ENCODE results near the gene SLC4A11.

Gene SLC4A11

DNA sequence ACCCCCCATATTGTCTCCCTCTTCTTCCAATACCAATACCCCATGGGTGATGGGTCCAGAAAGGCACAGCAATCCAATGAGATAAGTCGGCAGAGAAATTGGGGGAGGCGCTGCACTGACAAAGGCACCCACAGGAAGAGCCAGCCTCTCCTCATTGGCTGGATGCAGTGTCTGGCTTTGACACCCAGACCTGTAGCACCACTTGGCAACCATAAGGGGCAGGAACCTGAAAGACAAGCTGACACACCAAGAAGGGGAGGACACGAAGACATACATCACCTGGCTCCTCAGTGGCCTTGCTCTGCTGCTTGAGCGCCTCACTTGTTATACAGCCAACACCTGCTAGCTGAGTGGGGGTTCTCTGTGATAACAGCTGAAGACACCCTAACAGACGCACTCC is 19.4 kb upstream of the SLC4A11 start:
- no peak overlapping the region for H3K27ac Mint-ChIP-seq
- H3K27me3 Mint-ChIP-seq: no peaks in the 10 kb centered on the region
- H3K9me3 Mint-ChIP-seq: no peaks in the 10 kb centered on the region
- no peaks in the 10 kb centered on the region for H3K36me3 Mint-ChIP-seq
- no peaks in the 10 kb centered on the region for H3K4me1 Mint-ChIP-seq
- H3K4me3 Mint-ChIP-seq: no peak overlapping the region
- no peak for DNase-seq
- CTCF ChIA-PET: interaction anchor here (0.5 kb wide), 1 partner anchor 484 kb away, joined by 3 read pairs; no protein-coding TSS in a partner anchor

DNA sequence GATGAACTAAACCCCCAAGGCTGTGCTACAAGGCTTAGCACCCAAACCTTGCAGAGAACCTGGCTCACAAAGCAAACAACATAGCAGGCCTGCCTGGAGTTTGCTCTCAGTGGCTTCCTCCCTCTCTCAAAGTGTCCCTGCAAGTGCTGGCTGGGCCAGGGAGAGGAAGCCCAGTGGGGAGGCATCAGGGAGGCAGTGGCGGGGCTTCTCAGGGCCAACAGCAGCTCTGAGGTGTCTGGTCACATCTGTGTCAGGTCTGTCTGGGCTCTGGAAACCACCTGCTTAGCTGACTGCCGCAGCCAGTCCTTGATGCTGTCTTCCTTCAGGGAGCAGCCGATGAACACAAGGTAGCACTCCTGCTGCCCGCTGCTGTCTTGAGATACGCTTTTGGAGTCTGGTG is 16.7 kb upstream of the SLC4A11 start:
- no peaks in the 10 kb centered on the region for H3K36me3 Mint-ChIP-seq
- no peak for DNase-seq
- H3K4me1 Mint-ChIP-seq: no peaks in the 10 kb centered on the region
- no peak overlapping the region for H3K27ac Mint-ChIP-seq
- CTCF ChIA-PET: no interaction called here
- no peak overlapping the region for H3K4me3 Mint-ChIP-seq
- H3K9me3 Mint-ChIP-seq: no peaks in the 10 kb centered on the region
- peaks cover under 1% of the 10 kb centered on the region for H3K27me3 Mint-ChIP-seq

DNA sequence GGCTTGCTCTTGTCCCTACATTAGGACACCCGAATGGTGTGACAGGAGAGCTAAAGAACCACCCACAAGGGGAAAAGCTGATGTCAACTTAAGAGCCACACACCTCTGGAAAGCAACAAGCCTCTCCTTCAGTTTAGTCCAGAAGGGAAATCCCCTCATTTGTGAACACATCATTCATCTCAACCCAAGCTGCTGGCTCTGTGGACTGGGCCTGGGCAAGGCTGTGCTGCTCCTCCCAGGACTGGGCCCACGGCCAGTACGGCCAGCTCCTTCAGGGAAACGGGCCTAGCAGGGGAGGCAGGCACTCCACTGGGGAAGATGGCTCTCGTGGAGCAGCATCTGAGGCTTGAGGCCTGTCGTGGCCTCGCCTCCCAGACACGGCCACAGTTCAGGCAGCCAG is 12.8 kb upstream of the SLC4A11 start:
- Mint-ChIP-seq H3K27ac (no peak overlapping the region), H3K9me3 (no peaks in the 10 kb centered on the region), H3K27me3 (peaks cover 38% of the 10 kb centered on the region), H3K4me3 (no peak overlapping the region), H3K4me1 (peaks cover 7% of the 10 kb centered on the region), H3K36me3 (no peaks in the 10 kb centered on the region)
- no peak for DNase-seq
- CTCF ChIA-PET: no interaction called here

DNA sequence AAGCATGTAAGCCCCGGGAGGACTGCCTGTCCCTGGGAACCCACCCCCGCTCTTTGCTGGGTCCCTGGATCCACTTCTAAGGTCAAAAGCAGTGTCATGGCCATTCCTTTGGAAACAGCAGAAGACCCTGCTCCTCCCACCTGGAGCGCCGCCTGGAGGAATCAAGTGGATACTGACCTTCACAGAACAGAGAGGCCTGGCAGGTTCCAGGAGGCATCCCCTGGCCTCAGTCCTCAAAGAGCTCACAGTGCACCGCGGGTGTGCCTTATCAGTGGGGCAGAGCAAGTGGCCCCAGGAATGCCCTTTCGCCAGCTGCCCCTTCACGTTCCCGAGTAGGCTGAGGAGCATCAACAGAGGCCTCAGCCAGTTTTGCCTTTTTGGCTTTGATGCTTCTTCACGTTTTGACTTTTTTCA is 11.1 kb upstream of the SLC4A11 start:
- H3K27ac Mint-ChIP-seq: no peak overlapping the region
- no peak for DNase-seq

DNA sequence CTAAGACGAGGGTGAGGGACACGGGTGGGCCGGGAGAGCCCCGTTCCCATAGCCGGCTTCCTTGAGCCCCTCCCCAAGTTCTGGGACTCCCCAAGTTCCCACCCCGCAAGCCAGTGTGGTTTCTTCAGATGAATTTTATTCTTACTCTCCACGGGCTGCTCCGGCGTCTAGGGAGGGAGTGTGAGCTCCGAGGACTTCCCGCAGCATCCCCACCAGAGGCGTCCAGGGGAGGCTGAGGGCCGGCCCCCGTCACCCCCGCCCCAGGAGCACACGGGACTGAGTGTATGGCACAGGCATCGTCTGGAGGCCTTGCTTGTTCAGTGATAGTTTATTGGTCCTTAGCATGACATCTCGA is 10.0 kb upstream of the SLC4A11 start:
- no peak overlapping the region for H3K27ac Mint-ChIP-seq
- no peaks in the 10 kb centered on the region for H3K36me3 Mint-ChIP-seq
- H3K4me3 Mint-ChIP-seq: no peak overlapping the region
- peaks cover 7% of the 10 kb centered on the region for H3K4me1 Mint-ChIP-seq
- no peak for DNase-seq
- CTCF ChIA-PET: interaction anchor here (0.6 to 2.5 kb wide), 3 partner anchors 10 to 144 kb away, joined by 3 to 10 read pairs (median 4); partner anchors contain the start of gene SLC4A11
- no peaks in the 10 kb centered on the region for H3K9me3 Mint-ChIP-seq
- H3K27me3 Mint-ChIP-seq: peaks cover 62% of the 10 kb centered on the region

More for the DNA sequence above, 11.1 kb upstream of the SLC4A11 start:
- CTCF ChIA-PET: interaction anchor here (2.5 kb wide), 1 partner anchor 31 kb away, joined by 10 read pairs; no protein-coding TSS in a partner anchor
- Mint-ChIP-seq H3K9me3 (no peaks in the 10 kb centered on the region), H3K27me3 (peaks cover 50% of the 10 kb centered on the region), H3K4me1 (peaks cover 7% of the 10 kb centered on the region), H3K36me3 (no peaks in the 10 kb centered on the region), H3K4me3 (no peak overlapping the region)

DNA sequence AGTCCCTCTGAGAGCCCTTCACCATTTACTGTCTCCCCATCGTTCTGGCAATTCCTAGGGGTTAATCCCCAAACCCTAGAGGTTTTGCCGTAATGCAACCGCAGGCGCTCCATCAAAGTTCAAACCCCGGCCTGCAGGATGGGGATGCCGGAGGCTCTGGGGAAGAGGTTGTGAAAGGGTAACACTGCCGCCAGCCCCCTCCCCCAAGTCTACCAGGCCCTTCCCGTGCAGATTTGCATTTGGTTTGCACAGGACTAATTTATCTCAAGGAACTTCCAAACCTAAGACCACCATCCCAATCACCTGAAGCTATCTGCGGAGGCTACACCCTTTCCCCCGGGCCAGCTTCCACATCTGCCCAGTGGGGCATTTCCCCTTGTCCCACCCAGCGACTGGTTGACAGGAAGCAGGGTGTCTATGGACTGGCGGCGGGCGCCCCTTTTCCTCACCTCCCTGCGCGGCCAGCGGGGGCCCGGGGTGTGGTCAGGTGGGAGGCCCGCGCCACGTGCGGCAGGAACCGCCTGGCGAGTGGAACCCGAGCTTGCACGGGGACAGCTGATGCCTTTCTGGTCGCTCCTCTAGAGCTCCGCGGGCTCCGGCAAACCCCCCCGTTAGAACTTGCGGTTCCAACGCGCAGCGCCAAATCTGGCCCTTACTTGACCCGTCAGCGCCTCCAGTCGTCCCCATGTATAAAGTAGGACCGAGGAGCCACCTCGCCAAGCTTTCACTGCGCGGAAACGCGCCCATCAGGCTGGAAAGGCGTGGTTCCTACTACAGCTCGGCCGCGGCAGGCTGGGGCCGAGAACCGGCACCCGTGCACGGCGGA is 9.4 kb upstream of the SLC4A11 start:
- Mint-ChIP-seq H3K27ac (no peak overlapping the region), H3K27me3 (peaks cover 68% of the 10 kb centered on the region), H3K36me3 (no peaks in the 10 kb centered on the region), H3K4me1 (peaks cover 7% of the 10 kb centered on the region), H3K4me3 (no peak overlapping the region), H3K9me3 (no peaks in the 10 kb centered on the region)
- peak; percentile 39 for DNase-seq
- CTCF ChIA-PET: interaction anchor here (0.6 to 2.5 kb wide), 4 partner anchors 9 to 144 kb away, joined by 3 to 10 read pairs (median 4); partner anchors contain the start of gene SLC4A11

DNA sequence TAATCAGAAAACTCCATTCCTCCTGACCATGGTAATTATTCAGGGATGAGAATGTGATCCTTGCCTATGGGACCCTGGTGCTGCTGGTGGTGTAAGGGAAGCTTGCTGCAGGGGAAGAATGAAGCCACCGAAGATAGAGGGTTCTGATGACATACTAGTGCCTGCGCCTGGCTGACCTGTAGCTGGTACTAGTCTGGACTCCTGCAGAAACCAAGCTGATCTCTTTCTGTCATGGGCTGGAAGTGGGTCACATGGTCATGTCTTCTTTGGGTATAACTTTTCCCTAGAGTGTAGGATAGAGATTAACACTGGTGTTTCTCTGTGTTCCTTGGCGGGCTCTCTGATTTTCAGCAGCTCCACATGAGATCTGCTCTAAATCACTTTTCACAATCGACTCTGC is 8.6 kb upstream of the SLC4A11 start:
- peaks cover 72% of the 10 kb centered on the region for H3K27me3 Mint-ChIP-seq
- no peak overlapping the region for H3K4me3 Mint-ChIP-seq
- DNase-seq: no peak
- CTCF ChIA-PET: interaction anchor here (0.6 to 2.5 kb wide), 3 partner anchors 28 to 906 kb away, joined by 5 to 10 read pairs (median 5); no protein-coding TSS in a partner anchor
- H3K27ac Mint-ChIP-seq: no peak overlapping the region
- no peaks in the 10 kb centered on the region for H3K9me3 Mint-ChIP-seq
- peaks cover 7% of the 10 kb centered on the region for H3K4me1 Mint-ChIP-seq
- H3K36me3 Mint-ChIP-seq: no peaks in the 10 kb centered on the region

DNA sequence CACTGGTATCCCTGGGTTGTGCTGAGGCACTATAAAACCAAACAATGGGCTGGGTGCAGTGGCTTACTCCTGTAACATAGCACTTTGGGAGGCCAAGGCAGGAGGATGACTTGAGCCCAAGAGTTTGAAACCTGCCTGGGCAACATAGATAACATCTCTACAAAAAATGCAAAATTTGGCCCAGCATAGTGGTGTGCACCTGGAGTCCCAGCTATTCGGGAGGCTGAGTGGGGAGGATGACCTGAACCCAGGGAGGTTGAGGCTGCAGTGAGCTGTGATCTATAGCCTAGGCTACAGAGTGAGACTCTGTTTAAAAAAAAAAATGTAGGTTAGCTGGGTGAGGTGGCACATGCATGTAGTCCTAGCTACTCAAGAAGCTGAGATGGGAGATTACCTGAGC is 7.7 kb upstream of the SLC4A11 start:
- H3K27me3 Mint-ChIP-seq: peaks cover 81% of the 10 kb centered on the region

DNA sequence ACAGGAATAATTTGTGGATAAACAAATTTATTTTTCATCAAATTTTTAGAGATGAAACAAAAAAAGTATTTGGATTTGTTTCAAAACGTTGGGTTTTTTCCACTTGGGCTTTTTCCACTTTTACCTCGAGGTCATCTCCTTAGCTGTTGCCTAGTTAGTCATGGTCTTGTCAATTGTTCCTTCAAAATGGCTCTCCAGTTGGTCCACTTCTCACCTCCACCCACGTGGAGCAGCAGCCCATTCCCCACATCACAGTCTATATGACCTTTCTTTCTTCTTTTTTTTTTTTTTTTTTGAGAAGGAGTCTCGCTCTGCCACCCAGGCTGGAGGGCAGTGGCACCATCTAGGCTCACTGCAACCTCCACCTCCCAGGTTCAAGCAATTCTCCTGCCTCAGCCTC is 6.7 kb upstream of the SLC4A11 start:
- Mint-ChIP-seq H3K4me1 (peaks cover 7% of the 10 kb centered on the region), H3K27me3 (peaks cover 91% of the 10 kb centered on the region), H3K9me3 (no peaks in the 10 kb centered on the region), H3K36me3 (no peaks in the 10 kb centered on the region), H3K4me3 (no peak overlapping the region), H3K27ac (peak overlapping the region; percentile 37)
- CTCF ChIA-PET: no interaction called here
- no peak for DNase-seq

More for the DNA sequence above, 7.7 kb upstream of the SLC4A11 start:
- no peaks in the 10 kb centered on the region for H3K9me3 Mint-ChIP-seq
- no peak for DNase-seq
- no peak overlapping the region for H3K4me3 Mint-ChIP-seq
- H3K27ac Mint-ChIP-seq: no peak overlapping the region
- no peaks in the 10 kb centered on the region for H3K36me3 Mint-ChIP-seq
- CTCF ChIA-PET: no interaction called here
- peaks cover 7% of the 10 kb centered on the region for H3K4me1 Mint-ChIP-seq

DNA sequence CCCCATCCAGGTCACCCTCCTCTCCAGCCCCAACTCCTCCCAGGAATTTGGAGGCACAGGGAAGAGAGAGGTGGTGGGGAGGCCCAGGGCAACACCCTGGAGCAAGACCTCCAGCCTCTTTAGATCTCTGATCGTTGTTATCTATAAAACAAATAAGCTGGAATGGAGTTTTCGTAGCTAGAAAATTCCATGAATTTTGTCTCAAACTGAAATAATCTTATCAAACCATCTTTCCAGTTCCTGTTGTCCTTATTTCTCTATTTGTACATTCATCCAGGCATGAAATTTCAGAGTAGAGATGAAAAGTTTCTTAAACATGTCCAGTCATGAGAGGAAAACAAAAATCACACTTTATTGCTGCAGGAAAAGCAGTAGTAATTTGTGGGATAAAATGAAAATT is 6.2 kb upstream of the SLC4A11 start:
- H3K36me3 Mint-ChIP-seq: no peaks in the 10 kb centered on the region
- peaks cover 91% of the 10 kb centered on the region for H3K27me3 Mint-ChIP-seq
- H3K27ac Mint-ChIP-seq: no peak overlapping the region
- CTCF ChIA-PET: no interaction called here
- no peak overlapping the region for H3K4me3 Mint-ChIP-seq
- peaks cover 7% of the 10 kb centered on the region for H3K4me1 Mint-ChIP-seq
- no peaks in the 10 kb centered on the region for H3K9me3 Mint-ChIP-seq
- DNase-seq: no peak

DNA sequence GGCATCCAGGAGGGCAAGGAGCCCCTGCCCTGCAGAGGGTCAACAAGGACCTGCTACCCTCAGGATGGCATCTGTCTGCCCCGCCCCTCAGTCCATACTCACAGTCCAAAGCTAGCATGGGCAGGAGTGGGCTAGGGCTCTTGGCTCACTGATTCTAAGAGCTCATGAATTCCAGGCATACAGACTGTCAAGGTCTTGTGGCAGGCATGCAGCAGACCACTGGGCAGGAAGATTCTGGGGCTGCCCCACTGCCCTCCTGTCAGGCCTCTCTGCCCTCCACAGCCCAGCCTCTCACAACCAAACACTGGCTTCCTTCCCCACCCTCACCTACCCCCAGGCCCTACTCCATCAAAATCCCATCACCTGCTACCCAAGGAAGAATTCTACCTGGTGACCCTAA is 5.6 kb upstream of the SLC4A11 start:
- no peaks in the 10 kb centered on the region for H3K9me3 Mint-ChIP-seq
- CTCF ChIA-PET: no interaction called here
- peaks cover 91% of the 10 kb centered on the region for H3K27me3 Mint-ChIP-seq
- H3K4me1 Mint-ChIP-seq: peaks cover 11% of the 10 kb centered on the region
- H3K4me3 Mint-ChIP-seq: no peak overlapping the region
- H3K27ac Mint-ChIP-seq: peak overlapping the region; percentile 65
- H3K36me3 Mint-ChIP-seq: no peaks in the 10 kb centered on the region
- no peak for DNase-seq

DNA sequence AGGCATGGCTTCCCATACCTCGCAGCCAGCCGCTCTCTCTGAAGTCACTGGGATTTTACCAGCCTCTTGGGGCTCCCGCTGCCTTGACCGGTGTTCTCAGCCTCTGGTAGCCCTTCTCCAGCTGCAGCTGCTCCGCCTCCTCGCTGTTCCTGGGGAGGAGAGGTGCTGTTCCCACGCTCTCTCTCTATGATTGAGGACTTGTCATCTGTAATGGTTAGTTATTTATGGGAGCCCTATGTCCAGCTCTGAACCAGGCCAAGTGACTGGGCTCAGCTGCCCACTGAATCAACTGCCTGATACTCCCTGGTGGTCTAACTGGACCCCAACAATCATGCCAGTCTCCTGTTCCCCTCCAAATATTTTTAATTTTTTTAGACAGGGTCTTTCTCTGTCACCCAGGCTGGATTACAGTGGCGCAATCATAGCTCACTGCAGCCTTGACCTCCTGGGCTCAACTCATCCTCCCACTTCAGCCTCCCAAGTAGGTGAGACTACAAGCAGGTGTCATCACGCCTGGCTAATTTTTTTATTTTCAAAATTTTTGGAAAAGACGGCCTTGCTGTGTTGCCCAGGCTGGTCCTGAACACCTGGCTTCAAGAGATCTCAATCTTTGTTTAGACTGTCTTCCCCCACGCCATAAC is 4.8 kb upstream of the SLC4A11 start:
- no peak overlapping the region for H3K4me3 Mint-ChIP-seq
- CTCF ChIA-PET: no interaction called here
- H3K36me3 Mint-ChIP-seq: no peaks in the 10 kb centered on the region
- H3K4me1 Mint-ChIP-seq: peaks cover 10% of the 10 kb centered on the region
- no peak overlapping the region for H3K27ac Mint-ChIP-seq
- no peaks in the 10 kb centered on the region for H3K9me3 Mint-ChIP-seq
- peaks cover 89% of the 10 kb centered on the region for H3K27me3 Mint-ChIP-seq
- no peak for DNase-seq

DNA sequence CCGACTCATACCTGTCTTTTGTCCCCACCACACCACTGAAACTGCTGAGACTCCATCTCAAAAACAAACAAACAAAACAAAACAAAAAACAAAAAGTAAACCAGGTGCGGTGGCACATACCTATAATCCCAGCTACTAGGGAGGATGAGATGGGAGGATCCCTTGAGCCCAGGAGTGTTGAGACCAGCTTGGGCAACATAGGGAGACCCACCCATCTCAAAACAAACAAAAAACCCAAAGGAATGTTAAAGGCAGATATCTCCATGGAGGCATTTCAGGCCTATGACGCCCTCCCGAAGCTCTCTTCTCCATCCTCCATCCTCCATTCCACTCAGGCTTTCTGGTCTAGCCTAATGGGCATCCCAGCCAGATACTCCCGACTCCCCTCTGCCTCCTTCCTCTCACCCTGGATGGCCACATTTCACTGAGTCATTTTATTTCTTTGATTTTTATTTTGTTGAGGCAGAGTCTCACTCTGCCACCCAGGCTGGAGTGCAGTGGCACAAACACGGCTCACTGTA is 3.2 kb upstream of the SLC4A11 start:
- CTCF ChIA-PET: interaction anchor here (0.7 kb wide), 1 partner anchor 576 kb away, joined by 3 read pairs; no protein-coding TSS in a partner anchor
- no peaks in the 10 kb centered on the region for H3K36me3 Mint-ChIP-seq
- H3K27me3 Mint-ChIP-seq: peaks cover 89% of the 10 kb centered on the region
- no peak for DNase-seq
- no peak overlapping the region for H3K4me3 Mint-ChIP-seq
- peaks cover 10% of the 10 kb centered on the region for H3K4me1 Mint-ChIP-seq
- H3K27ac Mint-ChIP-seq: no peak overlapping the region
- H3K9me3 Mint-ChIP-seq: no peaks in the 10 kb centered on the region

DNA sequence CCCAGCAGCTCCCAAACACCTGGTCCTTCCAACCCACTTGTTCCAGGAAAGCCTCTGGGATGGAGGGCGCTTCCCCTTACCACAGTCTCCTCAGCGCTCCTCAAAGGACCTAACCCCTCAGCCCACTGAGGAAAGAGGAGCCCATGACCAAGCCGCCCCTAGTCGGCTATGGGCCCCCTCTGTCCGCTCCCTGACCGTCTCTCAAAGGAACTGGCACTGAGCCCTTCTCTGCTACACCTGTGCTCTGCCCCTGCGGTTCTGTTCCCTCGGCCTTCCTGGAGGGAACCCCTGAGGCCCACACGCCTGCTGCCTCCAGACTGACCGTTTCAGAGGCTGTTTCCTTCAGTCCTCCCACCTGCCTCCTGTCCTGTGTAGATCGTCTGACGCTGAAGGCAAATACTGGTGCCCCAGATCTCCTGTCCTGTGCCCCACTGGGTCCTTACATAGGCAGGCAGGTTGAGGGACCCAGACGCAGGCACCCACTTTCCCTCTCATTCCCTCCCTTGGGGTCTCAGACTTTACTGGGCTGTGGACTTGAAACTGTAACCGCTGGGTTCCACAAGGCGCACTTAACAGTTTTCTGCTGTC is 1.9 kb upstream of the SLC4A11 start:
- H3K9me3 Mint-ChIP-seq: no peaks in the 10 kb centered on the region
- peak overlapping the region; percentile 33 for H3K4me3 Mint-ChIP-seq
- H3K27ac Mint-ChIP-seq: no peak overlapping the region
- H3K4me1 Mint-ChIP-seq: peaks cover 14% of the 10 kb centered on the region
- CTCF ChIA-PET: interaction anchor here (1.2 kb wide), 1 partner anchor 13 kb away, joined by 3 read pairs; no protein-coding TSS in a partner anchor
- no peaks in the 10 kb centered on the region for H3K36me3 Mint-ChIP-seq
- DNase-seq: no peak
- peaks cover 90% of the 10 kb centered on the region for H3K27me3 Mint-ChIP-seq

Data from activated naive CD4-positive, alpha-beta T cell treated with anti-CD3 and anti-CD28 coated beads, Interleukin-2, amount 10 ng/mL, durations not matched to agents 7 days and 5 days (primary cell).